ENCODE data around the gene PCID2. TPM values are rescaled to one million over a fixed set of nuclear protein-coding genes. Genes with fewer than 3 reads are reported as not detected.

The PCID2 gene
- total RNA-seq, 4 donors from 2014 or later: 38.4 to 61.7 (median 46.0) TPM

- TF ChIP-seq, protein P1, sequence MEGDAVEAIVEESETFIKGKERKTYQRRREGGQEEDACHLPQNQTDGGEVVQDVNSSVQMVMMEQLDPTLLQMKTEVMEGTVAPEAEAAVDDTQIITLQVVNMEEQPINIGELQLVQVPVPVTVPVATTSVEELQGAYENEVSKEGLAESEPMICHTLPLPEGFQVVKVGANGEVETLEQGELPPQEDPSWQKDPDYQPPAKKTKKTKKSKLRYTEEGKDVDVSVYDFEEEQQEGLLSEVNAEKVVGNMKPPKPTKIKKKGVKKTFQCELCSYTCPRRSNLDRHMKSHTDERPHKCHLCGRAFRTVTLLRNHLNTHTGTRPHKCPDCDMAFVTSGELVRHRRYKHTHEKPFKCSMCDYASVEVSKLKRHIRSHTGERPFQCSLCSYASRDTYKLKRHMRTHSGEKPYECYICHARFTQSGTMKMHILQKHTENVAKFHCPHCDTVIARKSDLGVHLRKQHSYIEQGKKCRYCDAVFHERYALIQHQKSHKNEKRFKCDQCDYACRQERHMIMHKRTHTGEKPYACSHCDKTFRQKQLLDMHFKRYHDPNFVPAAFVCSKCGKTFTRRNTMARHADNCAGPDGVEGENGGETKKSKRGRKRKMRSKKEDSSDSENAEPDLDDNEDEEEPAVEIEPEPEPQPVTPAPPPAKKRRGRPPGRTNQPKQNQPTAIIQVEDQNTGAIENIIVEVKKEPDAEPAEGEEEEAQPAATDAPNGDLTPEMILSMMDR (IDR thresholded peaks at IDR 0.05; ENCODE audit: low read depth): no peak
These were observed 47.0 kb downstream of the PCID2 start for GRCh38 chr13:113161433-113161832.

GRCh38 chr13:113160983-113161382, 47.5 kb downstream of the PCID2 start:
- TF ChIP-seq, protein P1 (IDR thresholded peaks at IDR 0.05; ENCODE audit: low read depth): no peak

GRCh38 chr13:113159701-113160100, 48.8 kb downstream of the PCID2 start:
- TF ChIP-seq, protein P1 (IDR thresholded peaks at IDR 0.05; ENCODE audit: low read depth): no peak

GRCh38 chr13:113158946-113159345, 49.5 kb downstream of the PCID2 start:
- TF ChIP-seq, protein P1 (IDR thresholded peaks at IDR 0.05; ENCODE audit: low read depth): no peak

- TF ChIP-seq, protein P1 (IDR thresholded peaks at IDR 0.05; ENCODE audit: low read depth): no peak
These were observed 50.3 kb downstream of the PCID2 start, which contains the start of gene PROZ for GRCh38 chr13:113157929-113158747. Gene PROZ (plus strand): TSS chr13:113158648. CDS start chr13:113158661, 13 bp downstream.

GRCh38 chr13:113157206-113157928, 51.1 kb downstream of the PCID2 start:
- TF ChIP-seq, protein P1 (IDR thresholded peaks at IDR 0.05; ENCODE audit: low read depth): no peak

DNA sequence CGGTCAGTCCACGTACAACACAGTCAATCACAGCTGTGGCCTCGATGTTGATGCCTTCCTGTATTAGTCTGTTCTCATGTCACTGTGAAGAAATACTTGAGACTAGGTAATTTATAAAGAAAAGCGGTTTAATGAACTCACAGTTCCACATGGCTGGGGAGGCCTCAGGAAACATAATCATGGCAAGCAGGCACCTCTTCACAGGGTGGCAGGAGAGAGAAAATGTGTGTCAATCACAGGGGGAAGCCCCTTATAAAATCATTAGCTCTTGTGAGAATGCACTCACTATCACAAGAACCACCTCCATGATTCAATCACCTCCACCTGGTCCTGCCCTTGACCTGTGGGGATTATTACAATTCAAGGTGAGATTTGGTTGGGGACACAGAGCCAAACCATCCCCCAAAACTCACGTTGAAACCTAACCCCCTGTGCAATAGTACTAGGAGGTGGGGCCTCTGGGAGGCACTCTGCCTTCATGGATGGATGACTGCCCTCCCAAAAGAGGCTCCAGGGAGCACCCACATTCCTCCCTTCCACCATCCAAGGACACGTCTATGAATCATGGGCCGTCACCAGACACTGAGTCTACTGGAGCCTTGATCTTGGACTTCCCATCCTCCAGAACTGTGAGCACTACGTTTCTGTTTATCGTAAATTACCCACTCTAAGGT, 52.4 kb downstream of the PCID2 start:
- TF ChIP-seq, protein P1 (IDR thresholded peaks at IDR 0.05; ENCODE audit: low read depth): no peak

Measured in subcutaneous adipose tissue (tissue), 4 donors.